Psoas muscle (tissue), 8 donors: ENCODE measurements around the gene SPRR1A. TPM values are rescaled to one million over a fixed set of nuclear protein-coding genes. Genes with fewer than 3 reads are reported as not detected.

ENCODE experiments used
- ATAC-seq, 4 donors: fragments of 200-7000 bp; cut with Tn5 transposase; one replicate each; pipeline ENCODE4 v1.9.1; 2020; ENCODE audit warnings: moderate library complexity in 3 of 4, mild to moderate bottlenecking in 2 of 4
- DNase-seq, 2 donors: peaks; one replicate each; pipeline ENCODE4 v3.0.0-alpha.2; 2020
- H3K27ac ChIP-seq: fragments of 200-600 bp; one replicate; pipeline ENCODE4 v1.8.0; 2022
- H3K27me3 ChIP-seq, 3 donors: fragments of 200-600 bp in 1 of 3; one replicate each; pipeline versions ENCODE4 v1.6.1 to v1.8.0; 2013 to 2022; ENCODE audit warnings: low read length in 2 of 3, mild to moderate bottlenecking in 2 of 3, moderate library complexity in 1 of 3; ENCODE audit not compliant: insufficient read depth in 3 of 3
- H3K36me3 ChIP-seq, 2 donors: fragments of 200-600 bp in 1 of 2; one replicate each; pipeline versions ENCODE4 v1.6.1 to v1.8.0; 2013 to 2022; ENCODE audit warnings: low read depth in 1 of 2, mild to moderate bottlenecking in 1 of 2, moderate library complexity in 1 of 2; ENCODE audit not compliant: insufficient read depth in 1 of 2
- H3K4me1 ChIP-seq: fragments of 200-600 bp; one replicate; pipeline ENCODE4 v1.8.0; 2022
- H3K4me3 ChIP-seq: fragments of 200-600 bp; one replicate; pipeline ENCODE4 v1.8.0; 2022; ENCODE audit warnings: mild to moderate bottlenecking
- H3K9me3 ChIP-seq: fragments of 200-600 bp; one replicate; pipeline ENCODE4 v1.8.0; 2022
- WGBS, 3 donors: extraction: QIAGEN DNeasy Blood & Tissue Kit; methylation state at CpG; one replicate each; pipeline versions ENCODE4 v1.1.6 to v1.1.7; 2013; 5-methylcytosine and 5-hydroxymethylcytosine counted together
- intact Hi-C, 2 donors: fragments of 100-400 bp; cut with DNase I; formaldehyde crosslinking; loops; one replicate each; pipeline versions ENCODE4 v1.11.0 to v1.14.2; 2022
- polyA plus RNA-seq, 3 donors: library from polyadenylated mRNA; stranded (reverse); fragments of 200-250 nt; gene quantifications; one replicate each; pipeline ENCODE4 v1.2.3, GENCODE V29; 2013
- total RNA-seq, 4 donors: library from RNA; stranded (reverse); fragmentation: NEBNext Ultra II Directional in 2 of 4; extraction: Animal tissue kit (Norgen Biotek cat#: 25700) in 2 of 4; gene quantifications; one replicate each; pipeline versions ENCODE4 v1.2.1 to v1.2.4, GENCODE V29; 2021 to 2023
- TF ChIP-seq, protein P1 (sequence below): fragments of 200-600 bp; IDR thresholded peaks from one replicate; pipeline ENCODE4 v1.8.0; 2022; ENCODE audit warnings: antibody characterized with exemption
- donor health status: healthy with polysubstance abuse.
- donor health status: DM: no; HTN: no; CAD: no; lungs with moderate emphysema.
- donor health status: Bipolar disorder and iron deficiency.
- donor health status: healthy.
- donor health status: DM: yes; HTN: yes; CAD: no.
- donor health status: DM: no; HTN: no; CAD: no.
- donor health status: DM: no; HTN: no; CAD: no.
- donor health status: DM: yes; HTN: yes; CAD: no.

SPRR1A gene
- total and polyA plus RNA-seq, 7 donors: not detected

DNA sequence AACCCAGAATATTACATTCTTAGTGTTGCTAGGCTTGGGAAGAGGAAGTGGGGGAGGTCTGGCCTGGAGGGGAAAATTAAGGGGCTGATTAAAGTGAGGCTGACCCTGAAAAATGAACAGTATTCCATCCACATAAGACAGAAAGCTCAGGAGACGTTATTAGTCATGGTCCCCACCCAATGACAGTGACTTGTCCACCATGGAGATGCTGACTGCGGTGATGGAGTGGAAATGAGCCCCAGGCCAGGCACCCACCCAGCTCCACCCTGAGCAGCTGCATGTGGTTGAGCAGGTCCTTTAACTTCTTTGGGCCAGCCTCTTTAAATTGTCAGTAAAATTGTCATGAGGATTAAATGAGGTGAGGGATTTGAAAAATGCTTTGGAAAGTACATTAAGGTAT, 14.8 kb upstream of the SPRR1A start:
- Histone ChIP-seq H3K27me3 (no peaks in the 10 kb centered on the region), H3K4me1 (no peaks in the 10 kb centered on the region), H3K36me3 (no peaks in the 10 kb centered on the region), H3K4me3 (no peak overlapping the region), H3K9me3 (no peaks in the 10 kb centered on the region), H3K27ac (no peak overlapping the region)
- 60 to 66% (median 66%) methylated on average over 2 of the region's 2 CpGs for WGBS, 3 donors
- DNase-seq (no peak), ATAC-seq (no peak)
- intact Hi-C loops: no loop called here
- TF ChIP-seq, protein P1, sequence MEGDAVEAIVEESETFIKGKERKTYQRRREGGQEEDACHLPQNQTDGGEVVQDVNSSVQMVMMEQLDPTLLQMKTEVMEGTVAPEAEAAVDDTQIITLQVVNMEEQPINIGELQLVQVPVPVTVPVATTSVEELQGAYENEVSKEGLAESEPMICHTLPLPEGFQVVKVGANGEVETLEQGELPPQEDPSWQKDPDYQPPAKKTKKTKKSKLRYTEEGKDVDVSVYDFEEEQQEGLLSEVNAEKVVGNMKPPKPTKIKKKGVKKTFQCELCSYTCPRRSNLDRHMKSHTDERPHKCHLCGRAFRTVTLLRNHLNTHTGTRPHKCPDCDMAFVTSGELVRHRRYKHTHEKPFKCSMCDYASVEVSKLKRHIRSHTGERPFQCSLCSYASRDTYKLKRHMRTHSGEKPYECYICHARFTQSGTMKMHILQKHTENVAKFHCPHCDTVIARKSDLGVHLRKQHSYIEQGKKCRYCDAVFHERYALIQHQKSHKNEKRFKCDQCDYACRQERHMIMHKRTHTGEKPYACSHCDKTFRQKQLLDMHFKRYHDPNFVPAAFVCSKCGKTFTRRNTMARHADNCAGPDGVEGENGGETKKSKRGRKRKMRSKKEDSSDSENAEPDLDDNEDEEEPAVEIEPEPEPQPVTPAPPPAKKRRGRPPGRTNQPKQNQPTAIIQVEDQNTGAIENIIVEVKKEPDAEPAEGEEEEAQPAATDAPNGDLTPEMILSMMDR: no peak

DNA sequence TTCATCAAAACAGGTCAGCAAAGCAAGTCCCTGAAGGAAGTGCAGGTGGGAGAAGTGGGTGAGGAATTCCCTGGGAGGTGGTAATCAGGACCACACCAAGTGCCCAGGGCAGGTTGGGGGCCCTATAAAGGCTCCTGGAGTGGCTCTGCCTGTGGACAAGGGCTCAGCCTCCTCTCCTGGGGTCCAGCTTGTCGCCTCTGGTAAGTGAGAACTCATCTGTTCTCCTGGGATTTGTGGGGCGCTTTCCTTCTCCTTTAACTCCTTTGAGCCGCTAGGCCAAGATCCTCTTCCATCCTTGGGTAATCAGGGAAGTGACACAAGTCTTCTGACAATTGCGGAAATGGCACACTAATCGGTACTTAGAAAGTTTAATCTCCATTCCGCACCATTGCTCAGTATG, 13.4 kb upstream of the SPRR1A start, which contains the start of gene SPRR4:
Gene SPRR4, plus strand, starts transcription at position 154 of the 400 bp plus-strand sequence. CDS start 1,243 bp downstream, outside the sequence.
- Histone ChIP-seq H3K4me1 (no peaks in the 10 kb centered on the region), H3K36me3 (no peaks in the 10 kb centered on the region), H3K27me3 (no peaks in the 10 kb centered on the region), H3K4me3 (no peak within 1 kb of the TSS), H3K27ac (no peak within 1 kb of the TSS), H3K9me3 (no peaks in the 10 kb centered on the region)
- 79 to 88% (median 79%) methylated on average over 6 of the region's 6 CpGs for WGBS, 3 donors
- DNase-seq: no peak
- TF ChIP-seq, protein P1: no peak
- ATAC-seq: no peak
- intact Hi-C loops: no loop called here

DNA sequence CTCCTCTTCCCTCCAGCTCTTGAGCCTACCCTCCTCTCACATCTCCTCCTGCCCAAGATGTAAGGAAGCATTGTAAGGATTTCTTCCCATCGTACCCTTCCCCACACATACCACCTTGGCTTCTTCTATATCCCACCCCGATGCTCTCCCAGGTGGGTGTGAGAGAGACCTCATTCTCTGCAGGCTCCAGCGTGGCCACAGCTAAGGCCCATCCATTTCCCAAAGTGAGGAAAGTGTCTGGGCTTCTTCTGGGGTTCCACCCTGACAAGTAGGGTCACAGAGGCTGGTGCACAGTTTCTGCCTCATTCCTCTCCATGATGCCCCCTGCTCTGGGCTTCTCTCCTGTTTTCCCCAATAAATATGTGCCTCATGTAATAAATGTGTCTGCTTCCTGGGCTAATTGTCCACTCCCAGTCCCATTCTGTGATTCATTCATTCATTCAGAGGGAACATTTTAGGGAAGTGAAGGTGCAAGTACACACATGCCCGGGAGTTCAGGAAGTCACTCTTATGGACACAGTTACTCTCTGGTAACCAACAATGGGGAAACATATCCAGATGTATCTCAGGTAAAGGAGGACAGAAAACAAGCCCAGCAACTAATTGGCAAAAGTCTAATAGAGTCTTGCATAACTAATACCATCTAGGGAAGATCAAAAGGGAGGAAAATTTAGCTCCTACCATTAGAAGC, 11.5 kb upstream of the SPRR1A start:
- no peaks in the 10 kb centered on the region for H3K36me3 ChIP-seq
- DNase-seq (no peak), ATAC-seq (no peak)
- no peaks in the 10 kb centered on the region for H3K27me3 ChIP-seq
- H3K4me1 ChIP-seq: no peaks in the 10 kb centered on the region
- H3K4me3 ChIP-seq: no peak overlapping the region
- TF ChIP-seq, protein P1: no peak
- H3K9me3 ChIP-seq: no peaks in the 10 kb centered on the region
- no peak overlapping the region for H3K27ac ChIP-seq
- intact Hi-C loops: no loop called here
- 70 to 79% (median 75%) methylated on average over 4 of the region's 4 CpGs for WGBS, 3 donors

DNA sequence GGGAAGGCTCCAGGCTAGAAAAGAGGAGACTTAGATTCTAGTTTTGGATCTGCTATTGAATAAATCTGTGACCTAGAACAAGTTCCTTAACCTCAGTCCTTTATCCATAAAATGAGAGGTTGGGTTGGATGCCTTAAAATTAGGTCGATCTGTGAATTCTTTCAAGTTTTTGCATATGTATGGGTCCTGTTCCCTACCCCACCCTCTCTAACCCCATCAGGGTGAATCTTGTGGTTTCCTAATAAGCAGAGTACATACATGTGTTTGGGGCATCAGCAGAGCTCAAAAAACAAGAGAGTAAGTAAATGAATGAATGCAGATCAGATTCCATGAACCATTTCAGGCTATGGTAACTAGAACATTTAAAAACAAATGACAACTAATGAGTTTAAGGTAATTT, 7.2 kb upstream of the SPRR1A start:
- no peaks in the 10 kb centered on the region for H3K36me3 ChIP-seq
- no peak overlapping the region for H3K27ac ChIP-seq
- TF ChIP-seq, protein P1: no peak
- H3K4me1 ChIP-seq: no peaks in the 10 kb centered on the region
- peaks cover 0 to 2% (median 0%) of the 10 kb centered on the region in 3 donors for H3K27me3 ChIP-seq
- no peak for ATAC-seq
- 72 to 79% (median 78%) methylated on average over 1 of the region's 1 CpG for WGBS, 3 donors
- no peak for DNase-seq
- intact Hi-C loops: no loop called here
- no peaks in the 10 kb centered on the region for H3K9me3 ChIP-seq
- no peak overlapping the region for H3K4me3 ChIP-seq

DNA sequence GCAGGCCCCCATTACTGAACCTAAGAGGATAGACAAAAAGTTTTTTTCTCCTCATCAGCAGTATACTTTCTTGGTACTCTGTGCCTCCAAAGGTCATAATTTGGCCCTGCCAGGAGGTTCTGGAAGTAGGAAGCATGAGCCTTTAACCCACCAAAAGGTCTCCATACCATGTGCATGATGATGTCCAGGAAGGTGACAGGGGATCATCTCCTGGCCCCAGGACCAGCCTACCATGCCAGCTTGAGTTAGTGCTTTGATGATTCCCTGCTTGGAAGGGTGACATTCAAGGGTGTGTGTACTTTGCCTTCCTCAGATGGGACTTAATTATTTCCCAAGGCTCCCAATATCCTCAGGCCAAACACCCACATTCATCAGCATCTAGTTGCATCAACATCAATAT, 6.3 kb upstream of the SPRR1A start:
- no peaks in the 10 kb centered on the region for H3K36me3 ChIP-seq
- DNase-seq (no peak), ATAC-seq (no peak)
- intact Hi-C loops: no loop called here
- no peaks in the 10 kb centered on the region for H3K9me3 ChIP-seq
- no peak overlapping the region for H3K27ac ChIP-seq
- no peak overlapping the region for H3K4me3 ChIP-seq
- TF ChIP-seq, protein P1: no peak
- no peaks in the 10 kb centered on the region for H3K4me1 ChIP-seq
- peaks cover 0 to 2% (median 0%) of the 10 kb centered on the region in 3 donors for H3K27me3 ChIP-seq
